Measurements from ENCODE around the gene FARS2. TPM values are rescaled to one million over a fixed set of nuclear protein-coding genes. Genes with fewer than 3 reads are reported as not detected.
"Not testable (repeated sequence)": the region's sequence is repeated elsewhere in the genome, so short reads cannot be mapped to it uniquely, and the experiment has no call there.

Gene FARS2
- polyA plus RNA-seq, 4 donors: 19.6 to 21.8 (median 20.5) TPM

- DNase-seq (ENCODE audit: low read depth in 4 of 4, low spot score in 3 of 4): not testable (repeated sequence)
Observed at GRCh38 chr6:5806406-5806805, 545.1 kb downstream of the FARS2 start.

- DNase-seq (ENCODE audit: low read depth in 4 of 4, low spot score in 3 of 4): no peak
Observed at GRCh38 chr6:5809450-5809849, 548.1 kb downstream of the FARS2 start.

GRCh38 chr6:5811997-5812396 lies 550.7 kb downstream of the FARS2 start:
- no peak for DNase-seq (ENCODE audit: low read depth in 4 of 4, low spot score in 3 of 4)

- DNase-seq (ENCODE audit: low read depth in 4 of 4, low spot score in 3 of 4): no peak
Observed at GRCh38 chr6:5813625-5814027, 552.3 kb downstream of the FARS2 start.

GRCh38 chr6:5814116-5814515 lies 552.8 kb downstream of the FARS2 start:
- DNase-seq (ENCODE audit: low read depth in 4 of 4, low spot score in 3 of 4): no peak

- no peak for DNase-seq (ENCODE audit: low read depth in 4 of 4, low spot score in 3 of 4)
Observed at GRCh38 chr6:5814901-5815300, 553.6 kb downstream of the FARS2 start.

GRCh38 chr6:5817869-5818268 lies 556.6 kb downstream of the FARS2 start:
- no peak for DNase-seq (ENCODE audit: low read depth in 4 of 4, low spot score in 3 of 4)

- DNase-seq (ENCODE audit: low read depth in 4 of 4, low spot score in 3 of 4): no peak
Observed at GRCh38 chr6:5818959-5819358, 557.6 kb downstream of the FARS2 start.

Other genes with a start within 250 kb of the FARS2 start
- gene PPP1R3G, start 176.2 kb upstream of the FARS2 start, polyA plus RNA-seq (ENCODE audit: insufficient read length in 4 of 4): 1 to 10 TPM; 1.4 to 2.9 (median 2.2) TPM
- gene LYRM4, start 563 bp upstream of the FARS2 start, polyA plus RNA-seq (ENCODE audit: insufficient read length in 4 of 4): 10 to 100 TPM; 40.7 to 45.8 (median 43.6) TPM